GM10847 (cell line): ENCODE results near the gene PPIF.

Experiments
- POLR2A ChIP-seq: IDR thresholded peaks from 2 replicates; pipeline ENCODE4 v1.6.1; 2011; ENCODE audit not compliant: insufficient read length; ENCODE audit errors: extremely low read depth

The PPIF gene

GRCh38 chr10:79321951-79322350, 25.3 kb upstream of the PPIF start:
- TF ChIP-seq POLR2A, result no peak

GRCh38 chr10:79322616-79323543, 24.4 kb upstream of the PPIF start:
- TF ChIP-seq POLR2A, result no peak

GRCh38 chr10:79323602-79324001, 23.7 kb upstream of the PPIF start:
- no peak for TF ChIP-seq POLR2A

GRCh38 chr10:79324032-79324695, 23.1 kb upstream of the PPIF start:
- no peak for TF ChIP-seq POLR2A

GRCh38 chr10:79326361-79327089, 20.7 kb upstream of the PPIF start:
- no peak for TF ChIP-seq POLR2A

GRCh38 chr10:79327090-79327457, 20.2 kb upstream of the PPIF start:
- no peak for TF ChIP-seq POLR2A

- TF ChIP-seq POLR2A, result no peak
These were observed 19.0 kb upstream of the PPIF start for GRCh38 chr10:79328147-79328701.

GRCh38 chr10:79328737-79329504, 18.3 kb upstream of the PPIF start:
- TF ChIP-seq POLR2A, result no peak

- TF ChIP-seq POLR2A, result no peak
These were observed 17.7 kb upstream of the PPIF start for GRCh38 chr10:79329529-79329928.

- no peak for TF ChIP-seq POLR2A
These were observed 16.0 kb upstream of the PPIF start for GRCh38 chr10:79331226-79331625.

- TF ChIP-seq POLR2A, result no peak
These were observed 15.6 kb upstream of the PPIF start for GRCh38 chr10:79331709-79332108.

GRCh38 chr10:79333513-79333912, 13.8 kb upstream of the PPIF start:
- TF ChIP-seq POLR2A, result no peak

- no peak for TF ChIP-seq POLR2A
These were observed 12.7 kb upstream of the PPIF start for GRCh38 chr10:79334573-79334972.

- TF ChIP-seq POLR2A, result no peak
These were observed 12.2 kb upstream of the PPIF start for GRCh38 chr10:79335094-79335469.
